A673 (cell line): ENCODE results near the gene PILRA.

ENCODE experiments used
- CTCF ChIP-seq: fragments of 300-800, 200-600 bp; sonication (generic); conservative IDR thresholded peaks from 2 replicates; pipeline ENCODE4 v1.5.1; 2017; ENCODE audit warnings: low read depth, mild to moderate bottlenecking, antibody characterized with exemption, low read length, moderate library complexity, mixed read lengths
- EZH2 ChIP-seq: fragments of 200-600 bp; sonication (generic); IDR thresholded peaks from 2 replicates; pipeline ENCODE4 v1.6.1; 2017; ENCODE audit warnings: borderline replicate concordance, low read depth, mild to moderate bottlenecking, mixed read lengths, antibody characterized with exemption, low read length; ENCODE audit not compliant: poor library complexity, severe bottlenecking

- TF ChIP-seq CTCF = no peak
- TF ChIP-seq EZH2 = no peak
Measured at GRCh38 chr7:100402241-100402640, 29.0 kb downstream of the PILRA start.
